GM04504 (cell line): ENCODE results near the gene UHRF1.
"Not testable (repeated sequence)": the region's sequence is repeated elsewhere in the genome, so short reads cannot be mapped to it uniquely, and the experiment has no call there.

Source experiments
- DNase-seq: peaks from one replicate; pipeline ENCODE4 v3.0.0-alpha.2; 2012; ENCODE audit warnings: low read depth

UHRF1 gene

DNA sequence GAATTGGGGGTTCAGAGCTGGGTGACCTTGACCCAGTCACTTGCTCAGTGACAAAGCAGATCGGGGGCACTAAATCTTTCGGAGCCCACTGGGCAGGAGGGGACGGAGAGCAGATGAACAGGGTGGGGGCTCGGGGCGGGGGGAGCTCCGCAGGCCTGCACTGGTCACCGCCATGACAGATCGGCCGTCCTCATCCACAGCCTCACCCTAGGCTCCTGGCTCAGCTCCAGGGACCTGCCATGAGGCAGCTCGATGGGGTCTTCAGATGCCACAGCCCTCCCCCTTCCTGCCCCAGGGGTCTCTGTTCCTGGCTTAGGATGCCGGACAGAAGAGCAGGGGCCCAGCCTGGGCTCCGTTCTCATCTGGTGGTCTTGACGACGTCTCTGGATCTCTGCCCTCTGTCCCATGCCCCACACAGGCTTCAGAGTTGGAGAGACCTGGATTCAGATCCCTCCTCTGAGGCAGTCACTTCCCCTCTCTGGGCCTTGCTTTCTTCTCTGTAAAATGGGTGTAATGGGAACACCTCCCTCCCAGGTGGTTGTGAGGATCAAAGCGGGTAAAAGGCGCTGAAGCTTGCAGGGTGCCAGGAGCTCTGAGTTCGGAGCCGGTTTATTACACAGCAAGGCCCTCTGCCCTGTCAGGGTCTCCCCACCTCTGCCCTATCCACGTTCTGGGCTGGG lies 62.7 kb downstream of the UHRF1 start:
- DNase-seq, result no peak

DNA sequence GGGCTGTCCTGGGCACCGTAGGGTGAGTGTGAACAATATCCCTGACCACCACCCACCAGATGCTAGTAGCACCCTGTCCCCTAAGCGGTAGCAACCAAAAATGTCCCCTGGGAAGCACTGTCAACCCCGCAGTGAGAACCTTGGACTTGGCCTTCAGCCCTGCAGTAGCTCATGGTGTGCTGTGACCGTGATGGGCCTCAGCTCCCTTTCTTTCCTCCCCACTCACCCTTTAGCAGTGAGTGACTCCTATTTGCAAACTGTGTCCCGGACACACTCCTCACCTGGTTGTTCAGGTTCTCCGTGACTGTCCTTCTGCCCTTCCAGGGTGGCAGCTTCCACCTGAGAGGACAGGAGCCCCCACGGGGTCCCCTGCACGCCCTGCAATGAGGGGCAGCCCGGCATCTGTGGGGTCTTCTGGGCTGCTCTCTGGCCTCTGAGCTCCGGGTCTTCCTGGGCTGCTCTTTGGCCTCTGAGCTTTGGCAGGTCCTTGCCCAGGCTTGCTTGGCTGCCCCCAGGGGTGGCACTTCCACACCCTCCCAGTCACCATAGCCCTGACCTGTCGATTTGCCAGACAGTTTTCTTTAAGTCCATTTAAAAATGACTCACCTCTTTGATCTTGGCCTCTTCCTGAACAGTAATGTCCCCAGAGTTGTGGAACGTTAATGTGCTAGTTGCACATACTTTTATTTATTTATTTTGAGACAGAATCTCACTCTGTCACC lies 63.4 kb downstream of the UHRF1 start:
- DNase-seq, result peak; percentile 35

DNA sequence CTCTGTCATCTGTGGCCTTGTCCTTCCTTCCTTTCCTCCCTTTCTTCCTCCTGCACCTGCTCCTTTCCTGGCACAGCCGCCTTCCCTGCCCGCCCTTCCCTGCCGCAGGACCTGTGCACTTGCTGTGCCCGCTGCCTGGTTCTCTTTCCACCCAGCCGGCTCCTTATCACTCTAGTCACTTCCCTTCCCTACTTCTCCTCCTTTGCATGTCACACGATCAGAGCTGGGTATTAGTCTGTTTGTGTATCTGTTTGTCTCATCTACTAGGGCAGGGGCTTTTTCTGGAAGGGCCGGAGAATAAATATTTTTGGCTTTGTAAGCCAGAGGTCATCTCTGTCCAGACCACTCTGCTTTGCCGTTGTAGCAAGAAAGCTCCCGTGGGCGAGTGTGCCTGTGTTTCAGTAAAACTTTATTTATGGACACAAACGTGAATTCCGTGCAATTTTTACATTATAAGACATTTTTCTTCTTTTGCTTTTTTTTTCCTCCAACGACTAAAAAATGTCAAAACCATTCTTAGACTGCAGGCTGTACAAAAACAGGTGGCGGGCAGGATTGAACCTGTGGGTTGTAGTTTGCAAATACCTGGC lies 65.7 kb downstream of the UHRF1 start:
- DNase-seq, result no peak

DNA sequence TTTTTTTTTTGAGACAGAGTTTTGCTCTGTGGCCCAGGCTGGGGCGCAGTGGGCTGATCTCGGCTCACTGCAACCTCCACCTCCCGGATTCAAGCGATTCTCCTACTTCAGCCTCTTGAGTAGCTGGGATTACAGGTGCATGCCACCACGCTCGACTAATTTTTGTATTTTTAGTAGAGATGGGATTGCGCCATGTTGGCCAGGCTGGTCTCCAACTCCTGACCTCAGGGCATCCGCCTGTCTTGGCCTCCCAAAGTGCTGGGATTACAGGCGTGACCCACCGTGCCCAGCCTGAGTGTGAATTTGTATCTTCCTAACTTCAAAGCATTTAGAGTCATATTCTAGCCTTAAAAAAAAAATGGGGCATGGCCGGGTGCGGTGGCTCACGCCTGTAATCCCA lies 66.3 kb downstream of the UHRF1 start:
- not testable (repeated sequence) for DNase-seq

DNA sequence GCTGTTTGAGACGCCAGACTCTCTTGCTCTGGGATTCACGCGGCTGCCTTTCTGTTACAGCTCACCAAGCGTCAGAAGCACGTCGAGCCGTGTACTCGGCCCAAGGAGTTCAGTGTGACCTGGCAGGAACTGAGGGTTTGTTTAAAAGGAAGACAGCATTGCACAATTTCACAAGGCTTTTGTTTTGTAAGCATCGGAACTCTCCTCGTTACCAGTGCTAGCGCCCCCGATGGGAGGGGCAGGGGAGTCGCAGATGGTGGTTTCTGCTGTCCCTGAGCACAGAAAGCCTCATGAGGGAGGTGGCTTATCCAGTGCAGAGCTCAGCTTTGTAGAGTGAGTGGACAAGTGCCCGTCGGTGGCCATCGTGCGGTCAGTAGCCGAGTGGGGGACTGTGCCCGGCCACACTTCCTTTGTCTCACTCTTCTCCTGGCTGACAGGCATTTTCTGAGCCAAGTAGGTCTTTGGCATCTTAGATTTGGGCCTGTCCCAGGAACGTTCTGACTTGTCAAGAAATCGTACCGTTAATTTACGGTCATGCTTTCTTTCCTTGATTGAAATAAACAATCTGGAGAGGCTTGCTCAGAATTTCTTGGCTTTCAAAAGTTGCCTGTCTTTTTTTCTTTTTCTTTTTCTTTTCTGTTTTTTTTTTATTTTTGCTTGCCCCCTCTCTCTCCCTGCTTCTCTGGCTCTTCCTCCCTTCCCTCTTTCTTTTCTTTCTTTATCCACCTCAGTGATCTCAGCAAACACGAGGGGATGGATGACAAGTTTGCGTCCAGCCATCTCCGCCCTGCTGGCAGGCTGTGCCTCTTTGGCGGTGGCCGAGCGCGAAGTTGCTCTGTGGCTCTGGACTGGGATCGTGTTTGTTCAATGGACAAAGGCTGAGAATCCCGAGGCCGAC lies 67.3 kb downstream of the UHRF1 start:
- DNase-seq, result peak; percentile 92

DNA sequence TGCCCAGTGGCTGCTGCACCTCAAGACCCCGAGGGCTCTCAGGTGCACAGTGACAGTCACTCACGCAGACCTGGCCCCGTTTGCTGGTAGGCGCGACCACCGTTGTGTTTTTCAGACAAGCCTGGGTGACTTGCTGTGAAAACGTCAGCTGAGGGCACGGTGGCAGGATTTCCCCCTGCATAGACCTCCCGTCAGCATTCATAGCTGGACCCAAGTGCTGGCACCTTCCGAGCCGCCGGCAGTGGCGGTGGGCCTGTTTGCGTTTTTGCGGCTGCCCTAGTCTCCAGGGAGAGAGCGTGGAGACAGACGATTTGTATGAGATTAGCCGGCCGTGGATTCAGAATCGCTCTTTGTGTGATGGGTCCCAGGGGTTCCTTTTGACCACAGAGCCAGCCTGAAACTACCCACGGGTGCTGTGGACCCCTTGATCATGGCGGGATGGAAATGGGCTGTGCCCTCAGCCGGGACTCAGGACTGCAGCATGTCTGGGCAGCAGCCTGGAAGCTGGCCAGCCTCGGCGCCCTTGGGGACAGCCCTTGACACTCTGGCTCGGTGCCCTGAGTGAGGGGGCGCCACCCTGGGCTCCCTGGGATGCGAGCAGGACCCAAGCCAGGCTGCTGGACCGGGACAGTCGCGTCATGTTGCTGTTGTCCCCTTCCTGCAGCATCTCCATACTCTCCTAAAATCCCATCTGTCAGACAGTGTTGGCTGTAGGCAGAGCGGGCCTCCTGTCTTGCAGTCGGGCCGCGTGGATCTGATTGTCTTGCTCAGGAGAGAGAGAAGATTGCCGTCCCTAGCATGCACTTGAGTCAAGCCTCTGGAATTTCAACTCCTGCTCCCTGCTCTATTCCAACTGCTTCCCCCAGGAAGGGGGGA lies 68.2 kb downstream of the UHRF1 start:
- peak; percentile 57 for DNase-seq

DNA sequence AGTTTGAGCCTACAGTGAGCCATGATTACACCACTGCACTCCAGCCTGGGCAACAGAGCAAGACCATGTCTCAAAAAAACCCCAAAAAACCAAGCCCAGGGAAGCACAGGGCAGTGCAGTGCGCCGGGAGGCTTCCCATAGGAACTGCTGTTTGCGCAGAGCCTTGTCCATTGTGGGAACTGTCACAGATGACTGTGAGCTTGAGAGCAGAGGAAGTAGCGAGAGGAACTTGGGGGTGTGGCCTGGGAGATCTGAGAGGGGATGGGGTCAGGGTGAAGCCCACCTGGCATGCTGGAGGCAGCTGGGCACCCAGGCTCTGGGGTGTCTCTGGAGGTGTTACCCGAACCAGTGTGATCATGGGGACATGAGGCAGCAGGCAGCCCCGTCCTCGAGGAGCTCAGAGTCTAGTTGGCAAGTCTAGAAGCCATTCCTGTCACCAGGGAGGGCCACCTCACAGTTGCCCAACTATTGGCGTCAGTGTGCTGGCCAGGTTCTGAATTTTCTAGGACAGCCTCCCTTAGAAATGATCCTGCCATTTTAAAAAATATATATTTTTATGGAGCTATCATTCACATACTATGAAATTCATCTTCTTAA lies 70.0 kb downstream of the UHRF1 start:
- DNase-seq, result no peak

DNA sequence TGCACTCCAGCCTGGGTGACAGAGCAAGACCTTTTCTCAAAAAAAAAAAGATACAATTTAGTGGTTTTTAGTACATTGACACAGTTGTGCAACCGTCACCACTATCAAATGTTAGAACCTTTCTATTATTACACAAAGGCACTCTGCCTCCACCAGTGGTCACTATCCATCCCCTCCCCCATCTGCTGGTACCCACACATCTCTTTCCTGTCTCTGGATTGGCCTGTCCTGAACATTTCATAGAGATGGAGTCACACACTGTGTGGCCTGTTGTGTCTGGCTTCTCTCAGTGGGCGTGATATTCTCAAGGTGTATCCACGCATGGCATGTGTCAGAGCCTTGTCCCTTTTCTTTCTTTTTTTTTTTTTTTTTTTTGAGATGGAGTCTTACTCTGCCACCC lies 70.8 kb downstream of the UHRF1 start:
- DNase-seq, result no peak

DNA sequence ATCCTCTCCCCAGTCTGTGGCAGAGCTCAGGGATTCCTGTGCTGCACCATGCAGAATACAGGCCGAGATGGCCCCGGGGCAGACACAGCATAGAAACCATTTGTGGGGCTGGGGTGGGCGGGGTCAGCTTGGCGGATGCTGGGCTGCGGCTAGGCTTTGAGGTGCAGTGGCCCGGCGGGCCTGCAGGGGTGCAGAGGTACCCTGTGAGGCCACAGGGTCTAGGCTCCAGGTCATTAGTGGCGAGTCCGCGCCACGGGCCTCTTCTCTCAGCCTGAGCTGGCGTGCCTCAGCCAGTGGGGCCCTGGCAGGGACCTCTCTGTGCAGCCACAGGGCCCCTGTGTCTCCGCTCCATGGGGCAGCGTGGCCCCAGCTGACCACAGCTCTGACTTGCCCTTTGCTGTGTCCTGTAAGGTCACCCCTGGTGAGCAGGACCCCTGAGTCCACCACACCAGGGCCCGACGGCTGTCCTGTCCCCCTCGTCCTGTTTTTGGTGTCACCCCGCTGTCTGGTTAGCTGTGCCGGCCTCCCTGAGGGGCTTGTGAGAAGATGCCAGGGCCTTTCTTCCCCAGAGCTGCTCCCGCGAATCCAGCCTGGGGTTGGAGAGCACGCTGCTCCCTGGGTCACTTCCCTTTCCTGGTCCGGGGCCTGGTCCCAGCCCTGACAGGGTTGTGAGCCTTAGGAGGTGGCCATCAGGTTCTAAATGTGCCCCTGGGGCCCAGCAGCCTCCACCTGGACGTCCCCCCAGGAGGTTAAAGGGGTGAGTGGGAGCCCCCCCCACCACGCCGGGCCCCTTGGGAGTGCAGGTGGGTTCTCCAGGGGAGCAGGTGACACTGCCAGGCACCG lies 71.8 kb downstream of the UHRF1 start:
- no peak for DNase-seq

DNA sequence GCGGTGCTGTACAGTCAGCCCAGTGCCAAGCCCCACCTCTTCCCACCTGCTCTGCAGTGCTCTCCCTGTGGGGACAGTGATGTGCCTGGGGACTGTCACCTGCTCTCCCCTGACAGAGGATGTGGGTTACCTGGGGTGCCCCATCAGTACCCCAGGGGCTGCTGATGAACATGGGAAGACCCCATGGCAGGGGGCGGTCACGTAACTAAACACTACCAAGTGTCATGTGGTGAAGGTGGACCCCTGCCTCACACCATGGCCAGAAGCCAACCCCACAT lies 72.3 kb downstream of the UHRF1 start:
- DNase-seq, result no peak

DNA sequence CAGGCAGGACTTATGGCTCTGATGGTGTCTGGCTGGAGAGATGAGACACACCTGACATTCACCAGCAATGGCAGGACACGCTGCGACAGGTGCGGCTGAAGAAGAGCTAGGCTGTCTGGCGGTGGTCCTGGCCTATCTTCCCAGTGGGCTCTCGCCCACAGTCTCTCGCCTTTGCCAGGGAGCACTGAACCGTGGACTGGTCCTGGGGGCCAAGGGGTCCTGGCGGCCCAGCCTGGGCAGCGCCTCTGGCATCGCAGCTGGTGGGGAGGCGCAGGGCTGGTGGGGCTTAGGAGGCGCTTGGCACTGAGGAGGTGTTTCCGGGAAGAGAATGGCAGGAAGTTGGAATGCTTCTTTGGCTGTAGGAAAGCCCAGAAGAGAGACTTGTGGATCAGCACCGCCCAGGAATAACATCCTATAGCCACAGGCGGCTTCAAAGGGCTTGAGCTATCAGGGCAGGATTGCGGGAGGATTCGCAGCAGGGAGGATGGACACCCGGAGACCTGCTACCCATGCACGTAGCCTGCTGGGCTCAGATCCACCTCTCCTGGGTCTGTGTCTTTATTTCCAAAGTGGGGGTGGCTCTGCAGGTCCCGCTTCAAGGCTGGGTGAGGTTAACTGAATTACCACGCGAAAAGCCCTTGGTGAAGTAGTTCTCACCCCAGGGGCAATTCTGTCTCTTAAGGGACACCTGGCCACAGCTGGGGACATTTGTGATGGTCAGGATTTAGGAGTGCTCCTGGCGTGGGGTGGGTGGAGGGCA lies 74.2 kb downstream of the UHRF1 start:
- DNase-seq, result no peak

DNA sequence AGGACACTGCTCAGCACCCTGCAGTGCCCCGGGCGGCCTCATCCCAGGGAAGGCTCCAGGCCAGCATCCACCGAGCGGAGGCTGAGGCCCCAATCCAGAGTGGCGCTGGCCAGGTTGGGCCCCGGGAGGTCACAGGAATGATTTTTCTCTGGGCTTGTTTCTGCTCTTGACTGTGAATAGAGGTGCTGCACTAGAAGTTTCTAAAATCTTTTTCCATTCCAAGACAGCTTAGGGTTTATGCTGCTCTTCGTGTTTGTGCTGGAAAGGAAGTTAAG lies 74.7 kb downstream of the UHRF1 start:
- no peak for DNase-seq

DNA sequence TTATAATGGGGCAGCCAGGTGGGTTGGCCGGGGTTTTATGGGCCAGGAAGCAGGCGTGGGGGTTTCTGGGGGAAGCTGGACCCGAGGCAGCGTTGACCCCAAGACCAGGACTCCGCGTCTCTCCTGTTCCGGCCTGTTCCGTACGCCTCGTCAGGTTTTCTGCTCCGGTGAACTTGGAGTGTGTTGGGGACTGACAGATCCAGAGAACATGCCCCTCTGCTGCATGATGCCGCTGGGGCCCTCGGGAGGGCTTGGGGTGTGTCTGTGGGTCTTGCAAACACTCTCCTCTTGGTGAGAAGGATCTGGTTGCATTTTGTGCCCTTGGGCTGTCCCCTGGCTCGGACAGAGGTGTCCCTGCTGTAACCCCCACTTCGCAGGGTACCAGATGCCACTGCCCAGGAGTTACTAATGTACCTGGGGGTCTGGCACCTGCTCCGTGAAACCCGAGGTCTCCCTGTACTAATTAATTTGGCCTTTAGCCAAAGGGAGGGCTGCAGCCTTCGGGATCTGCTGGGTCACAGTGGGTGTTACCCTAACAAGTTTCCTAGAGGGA lies 75.2 kb downstream of the UHRF1 start:
- DNase-seq, result no peak

DNA sequence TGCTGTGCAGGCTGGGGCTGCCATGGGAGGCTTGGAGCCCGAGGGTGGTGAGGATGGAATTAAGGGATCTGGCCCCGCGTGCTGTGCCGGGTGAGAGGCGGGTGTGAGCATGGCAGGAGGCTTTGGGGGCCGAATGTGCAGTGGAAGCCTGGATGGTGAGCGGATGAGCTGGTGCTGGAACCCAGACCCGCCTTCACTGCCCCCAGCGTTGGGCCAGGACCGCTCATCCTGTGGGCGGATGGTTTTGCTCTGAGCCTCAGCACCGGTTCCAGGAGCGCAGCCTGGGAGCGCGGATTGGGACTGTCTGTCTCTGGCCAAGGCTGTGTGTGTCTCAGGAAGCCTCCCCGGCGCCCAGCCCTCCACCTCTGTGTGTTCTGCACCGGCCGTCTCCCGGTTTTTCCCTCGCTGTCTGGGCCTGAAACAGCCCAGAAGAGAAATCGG lies 76.3 kb downstream of the UHRF1 start:
- DNase-seq, result no peak

DNA sequence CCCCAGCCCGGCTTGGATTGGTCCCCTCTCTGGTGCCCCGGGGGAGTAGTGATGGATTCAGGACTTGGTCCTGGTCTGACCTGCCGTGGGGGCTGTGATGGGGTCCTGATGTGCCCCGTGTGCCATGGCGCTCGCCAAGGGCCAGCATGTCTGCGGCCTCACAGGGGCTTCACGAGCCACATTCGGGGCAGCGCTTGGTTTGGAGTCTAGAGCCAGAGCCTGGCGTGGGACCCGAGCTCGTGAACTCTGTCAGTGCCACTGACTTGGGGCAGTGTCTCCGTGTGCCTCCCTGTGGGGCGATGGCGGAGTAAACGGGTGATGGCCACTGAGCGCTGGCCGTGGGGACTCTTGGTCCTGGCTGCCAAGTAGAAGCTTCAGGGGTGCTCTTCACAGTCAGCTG lies 76.8 kb downstream of the UHRF1 start:
- DNase-seq, result no peak

DNA sequence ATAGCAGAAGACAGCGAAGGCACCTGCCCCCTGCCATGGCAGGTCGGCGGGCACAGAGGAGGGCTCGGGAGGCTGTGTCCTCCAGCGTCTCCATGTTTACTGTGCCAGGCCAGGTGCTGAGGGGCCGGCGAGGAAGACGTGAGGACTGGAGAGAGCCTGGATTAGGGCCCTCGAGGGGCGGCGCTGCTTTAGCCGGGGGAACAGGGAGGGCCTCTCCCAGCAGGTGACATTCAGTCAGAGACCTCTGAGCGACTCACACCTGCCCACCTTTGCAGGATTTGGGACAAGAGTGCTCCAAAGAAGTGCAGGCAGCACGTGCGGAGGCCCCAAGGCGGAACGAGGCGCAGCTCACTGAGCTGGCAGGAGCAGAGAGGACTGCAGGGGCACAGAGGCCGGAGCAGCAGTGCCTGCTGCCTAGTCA lies 77.2 kb downstream of the UHRF1 start:
- DNase-seq, result no peak

DNA sequence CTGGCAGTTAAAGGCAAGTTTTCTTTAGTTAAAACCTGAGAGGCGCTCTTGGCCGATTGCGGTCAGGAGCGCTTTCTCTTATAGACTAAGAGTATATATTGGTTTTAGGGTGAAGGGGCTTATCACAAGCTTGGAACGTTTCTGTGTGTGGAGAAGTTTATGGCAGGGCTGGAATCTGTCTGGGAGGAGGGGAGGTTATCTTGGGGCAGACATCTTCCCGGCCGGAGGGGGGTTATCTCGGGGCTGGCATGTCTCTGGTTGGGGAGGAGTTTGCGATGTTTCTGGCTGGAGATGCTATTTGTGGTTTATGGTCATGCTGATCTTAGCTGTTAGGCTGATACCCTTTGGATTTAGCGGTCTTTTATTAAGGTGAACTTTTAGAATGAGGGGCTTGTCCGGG lies 78.0 kb downstream of the UHRF1 start:
- DNase-seq, result no peak

DNA sequence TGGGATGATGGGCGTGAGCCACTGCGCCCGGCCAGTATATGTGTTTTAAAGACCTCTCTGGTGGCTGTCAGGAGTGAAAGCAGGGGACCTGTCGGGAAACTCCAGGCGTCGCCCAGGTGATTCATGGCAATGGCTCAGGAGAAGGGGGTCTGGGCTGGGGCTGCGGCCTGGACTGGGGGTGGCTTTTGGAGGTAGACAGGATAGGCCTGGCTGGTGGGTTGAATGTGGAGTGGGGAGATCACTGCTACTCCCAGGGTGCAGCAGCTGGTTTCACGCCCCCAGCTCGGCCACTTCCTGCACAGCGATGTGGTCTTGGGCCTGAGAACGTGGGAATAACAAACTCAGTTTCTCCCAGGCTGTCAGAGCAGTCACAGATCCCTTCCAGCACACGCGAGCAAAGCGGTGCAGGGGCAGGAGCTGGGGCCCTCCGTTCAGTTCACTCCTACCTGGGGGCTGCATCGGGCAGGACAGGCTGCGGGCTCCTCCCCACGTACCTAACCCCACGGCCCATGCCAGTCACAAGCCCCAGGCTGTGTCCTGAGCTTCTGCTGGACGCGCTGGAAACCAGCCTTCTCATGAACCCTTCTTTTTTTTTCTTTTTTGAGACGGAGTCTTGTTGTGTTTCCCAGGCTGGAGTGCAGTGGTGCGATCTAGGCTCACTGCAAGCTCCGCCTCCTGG lies 78.5 kb downstream of the UHRF1 start:
- no peak for DNase-seq

DNA sequence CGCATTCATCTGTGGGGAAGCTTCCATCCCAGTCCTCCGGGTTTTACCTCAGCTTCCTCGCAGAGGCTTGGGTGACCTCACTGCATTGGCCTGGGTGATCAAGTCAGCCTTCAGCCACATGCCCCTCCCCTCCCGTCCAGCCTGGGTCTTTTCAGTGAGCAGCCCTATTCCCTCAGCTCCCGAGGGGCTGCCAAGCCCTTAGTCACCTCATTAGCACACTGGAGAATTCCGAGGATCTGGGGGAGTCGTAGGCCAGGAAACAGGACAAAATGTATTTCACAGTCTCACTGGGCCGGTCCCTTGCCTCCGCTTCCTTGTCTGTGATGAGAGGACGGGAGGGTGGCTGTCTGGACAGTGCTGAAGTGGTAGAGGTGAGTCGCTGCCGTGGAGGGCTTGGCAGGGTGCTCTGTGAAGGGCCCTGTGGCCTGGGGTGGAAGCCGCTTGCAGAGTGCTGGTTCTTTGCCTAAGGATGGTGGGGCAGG lies 79.5 kb downstream of the UHRF1 start:
- peak; percentile 79 for DNase-seq
